Epithelial cell of esophagus (primary cell): Measurements from ENCODE around the gene LSAMP.
"Not testable (repeated sequence)": the region's sequence is repeated elsewhere in the genome, so short reads cannot be mapped to it uniquely, and the experiment has no call there.

Experiments used
- DNase-seq: peaks from one replicate; pipeline ENCODE4 v3.0.0; 2010; ENCODE audit warnings: low read depth
- H3K4me3 ChIP-seq: 2 replicates; pipeline ENCODE4 v1.5.1; 2011; ENCODE audit warnings: mild to moderate bottlenecking, low read length, control low read depth
- TF ChIP-seq, protein P1 (sequence below): IDR thresholded peaks from 2 replicates; pipeline ENCODE4 v1.5.1; 2011; ENCODE audit warnings: low read depth, mild to moderate bottlenecking, low read length, control low read depth, inconsistent platforms; ENCODE audit not compliant: insufficient read depth; ENCODE audit errors: missing control alignments

Gene LSAMP

DNA sequence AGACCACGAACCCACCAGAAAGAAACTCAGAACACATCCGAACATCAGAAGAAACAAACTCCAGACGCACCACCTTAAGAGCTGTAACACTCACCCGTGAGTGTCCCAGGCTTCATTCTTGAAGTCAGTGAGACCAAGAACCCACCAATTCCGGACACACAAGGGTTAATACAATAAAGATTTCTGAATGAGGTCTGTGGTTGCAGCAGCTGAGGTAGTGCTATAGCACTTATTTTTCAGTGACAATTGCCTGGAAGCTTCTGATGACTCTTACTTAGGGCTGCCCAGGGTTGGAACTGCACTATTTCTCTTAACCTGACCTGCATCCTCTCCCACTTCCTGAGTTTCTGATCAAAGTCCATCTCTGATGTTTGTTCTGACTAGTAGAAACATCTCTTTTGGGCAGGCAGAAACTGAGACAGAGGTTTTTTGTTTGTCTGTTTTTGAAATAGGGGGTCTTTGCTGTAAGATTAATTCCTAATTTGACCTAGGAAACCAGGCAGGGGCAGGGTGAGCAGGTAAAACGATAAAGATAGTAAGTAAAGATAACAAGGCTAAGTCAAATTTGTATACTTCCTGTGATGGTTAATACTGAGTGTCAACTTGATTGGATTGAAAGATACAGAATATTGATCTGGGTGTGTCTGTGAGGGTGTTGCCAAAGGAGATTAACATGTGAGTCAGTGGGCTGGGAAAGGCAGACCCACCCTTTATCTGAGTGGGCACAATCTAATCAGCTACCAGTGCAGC lies 652.9 kb downstream of the LSAMP start:
- no peak overlapping the region for H3K4me3 ChIP-seq
- peak; percentile 17 for DNase-seq
- TF ChIP-seq, protein P1, sequence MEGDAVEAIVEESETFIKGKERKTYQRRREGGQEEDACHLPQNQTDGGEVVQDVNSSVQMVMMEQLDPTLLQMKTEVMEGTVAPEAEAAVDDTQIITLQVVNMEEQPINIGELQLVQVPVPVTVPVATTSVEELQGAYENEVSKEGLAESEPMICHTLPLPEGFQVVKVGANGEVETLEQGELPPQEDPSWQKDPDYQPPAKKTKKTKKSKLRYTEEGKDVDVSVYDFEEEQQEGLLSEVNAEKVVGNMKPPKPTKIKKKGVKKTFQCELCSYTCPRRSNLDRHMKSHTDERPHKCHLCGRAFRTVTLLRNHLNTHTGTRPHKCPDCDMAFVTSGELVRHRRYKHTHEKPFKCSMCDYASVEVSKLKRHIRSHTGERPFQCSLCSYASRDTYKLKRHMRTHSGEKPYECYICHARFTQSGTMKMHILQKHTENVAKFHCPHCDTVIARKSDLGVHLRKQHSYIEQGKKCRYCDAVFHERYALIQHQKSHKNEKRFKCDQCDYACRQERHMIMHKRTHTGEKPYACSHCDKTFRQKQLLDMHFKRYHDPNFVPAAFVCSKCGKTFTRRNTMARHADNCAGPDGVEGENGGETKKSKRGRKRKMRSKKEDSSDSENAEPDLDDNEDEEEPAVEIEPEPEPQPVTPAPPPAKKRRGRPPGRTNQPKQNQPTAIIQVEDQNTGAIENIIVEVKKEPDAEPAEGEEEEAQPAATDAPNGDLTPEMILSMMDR, result no peak

DNA sequence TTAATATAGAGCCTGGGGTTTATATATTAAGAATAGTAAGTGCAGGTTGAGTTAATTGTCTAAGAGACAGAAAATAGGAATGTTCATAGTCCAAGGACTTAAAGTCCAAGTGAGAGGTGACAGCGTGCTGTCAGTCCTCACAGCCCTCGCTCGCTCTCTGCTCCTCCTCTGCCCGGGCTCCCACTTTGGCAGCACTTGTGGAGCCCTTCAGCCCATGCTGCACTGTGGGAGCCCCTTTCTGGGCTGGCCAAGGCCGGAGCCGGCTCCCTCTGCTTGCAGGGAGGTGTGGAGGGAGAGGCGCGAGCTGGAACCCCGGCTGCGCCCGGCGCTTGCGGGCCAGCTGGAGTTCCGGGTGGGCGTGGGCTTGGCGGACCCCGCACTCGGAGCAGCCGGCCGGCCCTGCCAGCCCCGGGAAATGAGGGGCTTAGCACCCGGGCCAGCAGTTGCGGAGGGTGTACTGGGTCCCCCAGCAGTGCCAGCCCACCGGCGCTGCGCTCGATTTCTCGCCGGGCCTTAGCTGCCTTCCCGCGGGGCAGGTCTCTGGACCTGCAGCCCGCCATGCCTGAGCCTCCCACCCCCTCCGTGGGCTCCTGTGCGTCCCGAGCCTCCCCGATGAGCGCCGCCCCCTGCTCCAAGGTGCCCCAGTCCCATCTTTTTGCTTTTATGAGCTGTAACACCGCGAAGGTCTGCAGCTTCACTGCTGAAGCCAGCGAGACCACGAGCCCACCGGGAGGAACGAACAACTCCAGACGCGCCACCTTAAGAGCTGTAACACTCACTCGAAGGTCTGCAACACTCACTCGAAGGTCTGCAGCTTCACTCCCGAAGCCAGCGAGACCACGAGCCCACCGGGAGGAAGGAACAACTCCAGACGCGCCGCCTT lies 653.8 kb downstream of the LSAMP start:
- not testable (repeated sequence) for DNase-seq, H3K4me3 ChIP-seq

DNA sequence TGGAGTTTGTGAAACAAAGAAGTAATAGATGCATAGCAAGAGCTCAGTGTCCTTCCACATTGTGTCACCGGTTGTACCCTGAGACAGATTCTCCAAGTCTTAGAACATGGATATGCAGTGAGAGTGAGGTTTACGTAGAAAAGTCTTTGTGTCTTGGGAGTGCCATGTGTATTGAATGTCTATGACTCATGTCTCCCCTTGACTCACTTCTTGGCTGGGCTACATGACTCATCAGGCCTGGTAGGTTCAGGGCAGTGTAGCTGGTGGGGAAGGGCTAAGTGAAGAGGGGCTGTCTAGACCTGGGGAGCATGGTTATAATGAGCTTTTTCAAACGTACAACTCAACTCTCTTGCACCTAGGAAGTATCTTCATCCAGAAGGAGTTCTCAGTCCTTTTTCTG lies 654.5 kb downstream of the LSAMP start:
- TF ChIP-seq, protein P1, result no peak
- H3K4me3 ChIP-seq, result no peak overlapping the region
- DNase-seq, result peak; percentile 98

DNA sequence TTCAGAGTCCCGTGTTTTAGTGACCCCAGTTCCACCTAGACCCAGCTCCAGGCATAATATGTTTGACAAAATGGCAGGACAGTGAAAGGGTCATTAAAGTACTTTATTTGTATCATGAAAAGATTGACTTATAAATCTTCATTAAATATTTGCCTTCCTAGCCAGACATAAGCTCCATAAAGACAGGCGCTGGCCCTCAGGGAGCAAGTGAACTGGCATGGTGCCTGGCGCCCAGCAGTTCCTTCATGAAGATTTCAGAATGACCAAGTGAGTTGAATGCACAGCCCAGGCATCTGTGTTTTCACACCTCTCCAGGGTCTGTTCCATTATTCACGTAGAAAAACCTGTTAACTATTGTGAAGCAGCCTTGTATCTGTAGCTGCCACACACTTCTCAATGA lies 655.8 kb downstream of the LSAMP start:
- no peak for DNase-seq
- TF ChIP-seq, protein P1, result no peak
- no peak overlapping the region for H3K4me3 ChIP-seq

DNA sequence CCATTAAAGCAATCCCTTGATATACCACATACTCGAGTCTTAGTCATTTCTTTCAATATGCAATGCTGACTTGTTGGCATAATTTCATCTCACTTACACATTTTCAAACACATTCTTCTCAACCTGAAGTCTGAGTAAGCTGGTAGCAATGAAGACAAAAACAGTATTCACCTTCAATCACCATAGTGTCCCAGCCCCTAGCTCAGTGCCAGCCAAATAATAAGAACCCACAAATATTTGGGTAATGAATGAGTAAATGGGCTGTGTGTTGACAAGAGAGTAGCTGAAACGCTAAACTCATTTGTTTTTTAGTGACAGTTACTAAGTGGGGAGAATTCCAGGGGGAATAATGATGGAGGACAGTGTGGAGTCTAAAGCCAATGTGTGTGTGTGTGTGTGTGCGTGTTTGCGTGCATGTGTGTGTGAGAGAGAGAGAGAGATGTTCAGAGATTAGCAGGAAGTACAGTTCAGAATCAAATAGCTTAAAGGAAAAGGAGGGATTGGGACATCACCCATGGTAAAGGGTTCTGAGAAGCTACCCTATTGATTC lies 656.3 kb downstream of the LSAMP start:
- no peak overlapping the region for H3K4me3 ChIP-seq
- peak; percentile 93 for DNase-seq
- TF ChIP-seq, protein P1, result no peak

DNA sequence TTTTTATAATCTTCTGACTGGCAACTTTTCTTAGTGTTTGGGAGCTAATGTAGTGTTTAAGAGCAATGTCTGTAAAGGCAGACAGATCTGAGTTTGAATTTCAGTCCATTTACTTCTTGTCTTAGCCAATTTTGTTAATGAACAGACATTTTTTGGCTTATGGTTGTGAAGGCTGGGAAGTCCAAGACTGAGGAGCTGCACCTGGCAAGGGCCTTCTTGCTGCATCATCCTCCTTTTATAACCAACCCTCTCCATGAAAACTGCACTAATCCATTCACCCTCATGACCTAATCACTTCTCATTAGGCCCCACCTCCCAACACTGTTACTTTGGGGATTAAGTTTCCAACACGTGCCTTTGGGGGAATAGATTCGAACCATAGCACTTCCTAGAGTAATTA lies 657.5 kb downstream of the LSAMP start:
- DNase-seq, result no peak
- TF ChIP-seq, protein P1, result no peak
- H3K4me3 ChIP-seq, result no peak overlapping the region

DNA sequence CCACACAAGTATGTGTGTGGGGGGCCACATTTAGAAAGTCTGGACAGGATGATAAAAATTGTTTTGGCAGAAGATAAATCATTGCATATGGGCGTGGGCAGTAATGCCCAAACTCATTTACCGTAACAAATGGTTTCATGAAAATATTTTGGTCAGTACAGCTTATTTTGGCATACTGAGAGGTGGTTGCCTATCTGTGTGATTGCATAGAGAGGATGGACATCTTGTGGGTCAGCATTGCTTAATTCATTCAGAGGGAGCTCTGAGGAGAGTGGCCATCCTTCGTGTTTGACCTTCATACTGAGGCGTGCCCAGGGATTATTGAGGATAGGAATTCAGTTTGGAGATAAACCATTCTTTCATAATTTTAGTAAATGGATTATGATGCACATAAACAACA lies 659.5 kb downstream of the LSAMP start:
- no peak overlapping the region for H3K4me3 ChIP-seq
- TF ChIP-seq, protein P1, result no peak
- DNase-seq, result no peak
